Omental fat pad (tissue), 4 donors: ENCODE data around the gene CLEC7A. TPM values are rescaled to one million over a fixed set of nuclear protein-coding genes. Genes with fewer than 3 reads are reported as not detected.

ENCODE experiments used
- ATAC-seq: fragments of 150-250 bp; one replicate; pipeline ENCODE4 v1.9.1; 2016; ENCODE audit warnings: mild to moderate bottlenecking, moderate library complexity; ENCODE audit not compliant: low FRiP score
- DNase-seq: peaks from one replicate; pipeline ENCODE4 v3.0.0-alpha.2; 2019; ENCODE audit warnings: low spot score
- CTCF ChIP-seq, 3 donors: fragments of 450-650 bp; IDR thresholded peaks; one replicate each; pipeline ENCODE4 v1.5.1; 2016 to 2017; ENCODE audit warnings: antibody characterized with exemption in 3 of 3, mild to moderate bottlenecking in 3 of 3, moderate library complexity in 2 of 3
- total RNA-seq, 4 donors: library from RNA; depleted of rRNA; stranded (reverse); fragments of >200 nt; gene quantifications; one replicate each; pipeline ENCODE4 v1.1.0, GENCODE V29; 2016

Gene CLEC7A
- total RNA-seq, 4 donors from 2014 or later = 12.6 to 27.6 (median 18.8) TPM

- no peak for DNase-seq
- no peak for TF ChIP-seq CTCF (IDR thresholded peaks at IDR 0.05)
- ATAC-seq = no peak
These were observed 16.9 kb downstream of the CLEC7A start for GRCh38 chr12:10113075-10113474.

DNA sequence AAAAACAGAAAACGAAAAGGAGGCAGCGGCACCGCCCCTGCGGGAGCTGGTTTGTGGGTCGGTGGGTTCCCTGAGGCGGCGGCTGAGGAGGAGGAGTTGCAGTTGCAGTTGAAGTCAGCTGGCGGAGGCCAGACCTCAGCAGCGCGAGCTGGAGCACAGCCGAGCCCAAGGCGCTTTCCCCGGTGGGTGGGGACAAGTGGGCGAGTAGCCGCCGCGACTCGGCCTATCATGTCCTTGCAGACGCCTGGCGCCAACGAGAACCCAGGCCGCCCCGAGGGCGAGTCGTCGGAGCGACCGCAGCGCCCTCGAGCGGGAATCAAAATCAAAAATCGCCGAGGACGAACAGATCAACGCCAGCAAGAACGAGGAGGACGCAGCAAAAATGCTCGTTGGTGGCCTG lies 18.5 kb downstream of the CLEC7A start:
- no peak for DNase-seq
- no peak for TF ChIP-seq CTCF (IDR thresholded peaks at IDR 0.05)
- ATAC-seq = no peak

DNA sequence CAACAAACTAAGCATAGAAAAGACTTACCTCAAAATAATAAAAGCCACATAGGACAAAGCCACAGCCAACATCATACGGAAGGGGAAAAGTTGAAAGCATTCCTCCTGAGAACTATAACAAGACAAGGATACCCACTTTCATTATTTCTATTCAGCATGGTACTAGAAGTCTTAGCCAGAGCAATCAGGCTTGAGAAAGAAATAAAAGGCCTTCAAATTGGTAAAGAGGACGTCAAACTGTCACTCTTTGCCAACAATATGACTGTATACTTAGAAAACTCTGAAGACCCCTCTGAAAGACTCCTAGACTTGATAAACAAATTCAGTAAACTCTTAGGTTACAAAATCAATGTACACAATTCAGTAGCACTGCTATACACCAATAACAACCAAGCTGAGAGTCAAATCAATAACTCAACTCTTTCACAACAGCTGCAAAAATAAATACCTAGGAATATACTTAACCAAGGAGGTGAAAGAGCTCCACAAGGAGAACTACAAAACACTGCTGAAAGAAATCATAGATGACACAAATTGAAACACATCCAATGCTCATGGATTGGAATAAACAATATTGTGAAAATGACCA lies 19.6 kb downstream of the CLEC7A start:
- no peak for TF ChIP-seq CTCF (IDR thresholded peaks at IDR 0.05)
- no peak for ATAC-seq
- no peak for DNase-seq

GRCh38 chr12:10102322-10102721 lies 27.7 kb downstream of the CLEC7A start:
- DNase-seq (no peak), ATAC-seq (no peak)
- TF ChIP-seq CTCF (IDR thresholded peaks at IDR 0.05) = no peak

GRCh38 chr12:10101648-10102220 lies 28.3 kb downstream of the CLEC7A start:
- no peak for TF ChIP-seq CTCF (IDR thresholded peaks at IDR 0.05)
- DNase-seq (no peak), ATAC-seq (no peak)

GRCh38 chr12:10101042-10101579 lies 28.9 kb downstream of the CLEC7A start:
- DNase-seq (no peak), ATAC-seq (peak; percentile 86)
- no peak for TF ChIP-seq CTCF (IDR thresholded peaks at IDR 0.05)

GRCh38 chr12:10098791-10099190 lies 31.2 kb downstream of the CLEC7A start, which contains the start of gene CLEC1A:
TSS of gene CLEC1A (minus strand) at chr12:10098985. CDS start at chr12:10098922, 63 bp downstream.
- TF ChIP-seq CTCF (IDR thresholded peaks at IDR 0.05) = no peak
- DNase-seq (no peak), ATAC-seq (no peak)
